ENCODE measurements around the gene PLCG1.

Gene PLCG1

DNA sequence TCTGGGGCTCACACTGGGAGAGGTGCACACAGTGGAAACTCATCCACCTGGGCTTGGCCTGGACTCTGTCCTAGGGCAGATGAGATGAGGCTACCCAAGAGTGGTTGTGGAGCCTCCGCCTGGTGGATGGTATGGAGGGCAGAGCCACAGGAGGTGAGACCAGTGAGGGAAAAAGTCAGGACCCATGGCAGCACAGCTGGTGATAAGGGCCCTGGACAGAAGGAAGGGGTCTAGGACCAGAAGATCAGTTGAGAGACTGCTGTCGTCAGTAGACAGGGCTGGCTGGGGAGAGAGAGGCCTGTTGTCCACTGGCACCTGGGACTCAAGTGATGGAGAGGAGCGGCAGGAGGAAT is 29.8 kb downstream of the PLCG1 start:
- peaks cover 85% of the 10 kb centered on the region for H3K36me3 ChIP-seq (replicated peaks; ENCODE audit: low read depth, low read length)
- no peak overlapping the region for H3K4me3 ChIP-seq (ENCODE audit: low read length)
- H3K9ac ChIP-seq (ENCODE audit: low read length): no peak overlapping the region
- H3K79me2 ChIP-seq (ENCODE audit: low read length): no peaks in the 10 kb centered on the region
- H3K4me2 ChIP-seq (ENCODE audit: low read length): no peak overlapping the region
- no peaks in the 10 kb centered on the region for H3K9me3 ChIP-seq (ENCODE audit: insufficient read depth, low read length)
- H3K27me3 ChIP-seq (ENCODE audit: low read depth, low read length): no peaks in the 10 kb centered on the region
- no peak for TF ChIP-seq EZH2phosphoT487 (IDR thresholded peaks at IDR 0.05; ENCODE audit: low read depth)
- TF ChIP-seq, protein P1, sequence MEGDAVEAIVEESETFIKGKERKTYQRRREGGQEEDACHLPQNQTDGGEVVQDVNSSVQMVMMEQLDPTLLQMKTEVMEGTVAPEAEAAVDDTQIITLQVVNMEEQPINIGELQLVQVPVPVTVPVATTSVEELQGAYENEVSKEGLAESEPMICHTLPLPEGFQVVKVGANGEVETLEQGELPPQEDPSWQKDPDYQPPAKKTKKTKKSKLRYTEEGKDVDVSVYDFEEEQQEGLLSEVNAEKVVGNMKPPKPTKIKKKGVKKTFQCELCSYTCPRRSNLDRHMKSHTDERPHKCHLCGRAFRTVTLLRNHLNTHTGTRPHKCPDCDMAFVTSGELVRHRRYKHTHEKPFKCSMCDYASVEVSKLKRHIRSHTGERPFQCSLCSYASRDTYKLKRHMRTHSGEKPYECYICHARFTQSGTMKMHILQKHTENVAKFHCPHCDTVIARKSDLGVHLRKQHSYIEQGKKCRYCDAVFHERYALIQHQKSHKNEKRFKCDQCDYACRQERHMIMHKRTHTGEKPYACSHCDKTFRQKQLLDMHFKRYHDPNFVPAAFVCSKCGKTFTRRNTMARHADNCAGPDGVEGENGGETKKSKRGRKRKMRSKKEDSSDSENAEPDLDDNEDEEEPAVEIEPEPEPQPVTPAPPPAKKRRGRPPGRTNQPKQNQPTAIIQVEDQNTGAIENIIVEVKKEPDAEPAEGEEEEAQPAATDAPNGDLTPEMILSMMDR (IDR thresholded peaks at IDR 0.05; ENCODE audit: low read depth, low read length): no peak
- H3K4me1 ChIP-seq (ENCODE audit: low read length): no peaks in the 10 kb centered on the region
- H4K20me1 ChIP-seq (ENCODE audit: insufficient read depth, low read length): peaks cover 14% of the 10 kb centered on the region
- no peak overlapping the region for H2AFZ ChIP-seq (ENCODE audit: low read depth, low read length)
- H3K27ac ChIP-seq (ENCODE audit: low read length): no peak overlapping the region

DNA sequence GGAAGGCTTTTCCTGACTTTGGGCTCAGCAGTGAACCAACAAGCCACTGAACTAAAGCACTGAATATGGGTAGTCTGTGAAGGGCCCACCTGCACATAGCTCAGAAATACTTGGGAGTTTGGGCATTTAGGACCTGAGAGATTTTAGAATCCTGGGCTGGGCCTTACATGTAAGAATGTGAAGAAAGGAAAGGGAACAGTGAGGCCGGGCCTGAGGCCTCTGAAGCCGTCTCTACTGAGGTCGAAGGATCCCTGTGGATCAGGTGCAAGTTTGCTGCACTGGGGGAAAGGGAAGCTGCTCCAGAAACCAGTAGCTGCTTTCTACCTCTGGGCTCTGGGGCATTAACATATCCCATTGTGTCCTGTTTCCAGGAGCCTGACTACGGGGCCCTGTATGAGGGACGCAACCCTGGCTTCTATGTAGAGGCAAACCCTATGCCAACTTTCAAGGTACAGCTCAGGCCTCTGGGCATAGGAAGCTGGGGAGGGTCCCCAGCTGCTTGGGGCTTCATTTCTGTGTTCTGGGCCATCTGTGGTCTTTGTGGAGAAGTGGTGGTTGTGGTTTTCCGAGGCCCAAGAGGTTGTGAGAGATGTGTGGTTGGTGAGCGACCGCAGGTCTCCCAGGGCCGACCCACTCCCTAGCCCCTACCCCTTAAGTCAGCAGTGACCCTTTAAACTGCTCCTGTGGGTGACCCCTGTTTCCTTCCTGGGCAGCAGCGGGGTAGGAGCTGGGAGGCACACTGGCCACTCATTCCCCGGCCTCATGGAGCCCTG is 30.3 kb downstream of the PLCG1 start:
- no peak for TF ChIP-seq EZH2phosphoT487 (IDR thresholded peaks at IDR 0.05; ENCODE audit: low read depth)
- TF ChIP-seq, protein P1 (IDR thresholded peaks at IDR 0.05; ENCODE audit: low read depth, low read length): no peak

DNA sequence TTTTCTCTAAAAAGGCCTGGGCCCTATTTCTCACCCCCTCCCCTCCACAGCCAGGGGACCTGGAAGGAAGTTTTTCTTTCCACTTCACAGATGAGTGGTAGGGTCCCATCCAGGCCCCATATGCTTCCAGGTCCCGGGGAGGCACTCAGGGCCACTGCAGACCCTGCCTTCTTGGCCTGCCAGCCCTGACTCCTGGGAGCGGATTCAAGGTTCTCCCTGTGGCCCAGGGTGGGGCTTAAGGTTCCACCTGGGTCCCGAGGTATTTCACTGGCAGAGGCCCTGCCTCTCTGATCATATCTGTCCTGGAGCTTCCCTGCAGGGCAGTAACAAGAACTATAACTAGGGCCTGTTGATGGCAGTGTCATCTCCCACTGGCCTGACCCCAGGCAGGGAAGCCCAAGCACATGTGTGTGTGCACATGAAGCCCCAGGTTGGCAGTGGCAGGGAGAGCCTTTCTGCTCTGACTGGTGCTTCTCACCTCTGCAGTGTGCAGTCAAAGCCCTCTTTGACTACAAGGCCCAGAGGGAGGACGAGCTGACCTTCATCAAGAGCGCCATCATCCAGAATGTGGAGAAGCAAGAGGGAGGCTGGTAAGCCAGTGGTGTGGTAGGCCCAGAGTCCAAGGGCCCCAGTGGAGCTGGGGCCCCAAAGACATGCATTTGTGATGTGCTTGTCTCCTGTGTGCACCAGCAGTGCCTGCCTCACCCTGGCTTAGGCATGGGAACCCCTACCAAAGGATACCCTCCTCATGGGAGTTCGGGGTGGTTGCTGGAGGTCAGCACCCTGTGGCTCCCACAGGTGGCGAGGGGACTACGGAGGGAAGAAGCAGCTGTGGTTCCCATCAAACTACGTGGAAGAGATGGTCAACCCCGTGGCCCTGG is 31.2 kb downstream of the PLCG1 start:
- no peak overlapping the region for H2AFZ ChIP-seq (ENCODE audit: low read depth, low read length)
- no peaks in the 10 kb centered on the region for H3K79me2 ChIP-seq (ENCODE audit: low read length)
- no peak overlapping the region for H3K27ac ChIP-seq (ENCODE audit: low read length)
- no peak overlapping the region for H3K9ac ChIP-seq (ENCODE audit: low read length)
- H3K4me1 ChIP-seq (ENCODE audit: low read length): no peaks in the 10 kb centered on the region
- no peaks in the 10 kb centered on the region for H3K9me3 ChIP-seq (ENCODE audit: insufficient read depth, low read length)
- no peaks in the 10 kb centered on the region for H3K27me3 ChIP-seq (ENCODE audit: low read depth, low read length)
- peaks cover 82% of the 10 kb centered on the region for H3K36me3 ChIP-seq (replicated peaks; ENCODE audit: low read depth, low read length)
- H3K4me3 ChIP-seq (ENCODE audit: low read length): no peak overlapping the region
- no peak for TF ChIP-seq EZH2phosphoT487 (IDR thresholded peaks at IDR 0.05; ENCODE audit: low read depth)
- TF ChIP-seq, protein P1 (IDR thresholded peaks at IDR 0.05; ENCODE audit: low read depth, low read length): no peak
- H4K20me1 ChIP-seq (ENCODE audit: insufficient read depth, low read length): peaks cover 20% of the 10 kb centered on the region
- no peak overlapping the region for H3K4me2 ChIP-seq (ENCODE audit: low read length)

More for the DNA sequence above, 30.3 kb downstream of the PLCG1 start:
- no peak overlapping the region for H3K4me2 ChIP-seq (ENCODE audit: low read length)
- no peak overlapping the region for H3K9ac ChIP-seq (ENCODE audit: low read length)
- H2AFZ ChIP-seq (ENCODE audit: low read depth, low read length): no peak overlapping the region
- H3K9me3 ChIP-seq (ENCODE audit: insufficient read depth, low read length): no peaks in the 10 kb centered on the region
- H3K79me2 ChIP-seq (ENCODE audit: low read length): no peaks in the 10 kb centered on the region
- H3K27ac ChIP-seq (ENCODE audit: low read length): no peak overlapping the region
- no peaks in the 10 kb centered on the region for H3K4me1 ChIP-seq (ENCODE audit: low read length)
- no peaks in the 10 kb centered on the region for H3K27me3 ChIP-seq (ENCODE audit: low read depth, low read length)
- H3K4me3 ChIP-seq (ENCODE audit: low read length): no peak overlapping the region
- peaks cover 85% of the 10 kb centered on the region for H3K36me3 ChIP-seq (replicated peaks; ENCODE audit: low read depth, low read length)
- H4K20me1 ChIP-seq (ENCODE audit: insufficient read depth, low read length): peaks cover 18% of the 10 kb centered on the region

DNA sequence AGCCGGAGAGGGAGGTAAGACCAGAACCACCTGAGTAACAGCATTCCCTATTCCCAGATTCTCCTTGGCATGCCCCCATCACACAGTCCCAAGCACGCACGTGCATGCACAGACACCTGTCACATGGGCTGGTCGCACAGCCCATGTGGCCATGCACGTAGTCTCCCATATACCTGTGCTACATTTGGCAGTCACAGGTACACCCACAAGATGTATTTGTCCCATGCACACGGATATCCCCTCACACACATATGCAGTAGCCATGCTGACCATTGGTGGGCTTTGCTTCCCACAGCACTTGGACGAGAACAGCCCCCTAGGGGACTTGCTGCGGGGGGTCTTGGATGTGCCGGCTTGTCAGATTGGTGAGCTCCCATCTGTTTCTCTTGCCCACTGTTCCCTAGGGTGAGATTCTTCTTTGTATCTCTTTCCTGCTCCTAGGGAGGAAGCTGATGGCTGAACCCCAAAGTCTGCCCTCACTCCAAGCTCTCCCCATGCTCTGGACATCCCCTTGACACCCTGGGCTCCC is 31.9 kb downstream of the PLCG1 start:
- H3K36me3 ChIP-seq (replicated peaks; ENCODE audit: low read depth, low read length): peaks cover 82% of the 10 kb centered on the region
- peaks cover 20% of the 10 kb centered on the region for H4K20me1 ChIP-seq (ENCODE audit: insufficient read depth, low read length)
- H3K27ac ChIP-seq (ENCODE audit: low read length): no peak overlapping the region
- no peaks in the 10 kb centered on the region for H3K9me3 ChIP-seq (ENCODE audit: insufficient read depth, low read length)
- no peak overlapping the region for H3K4me2 ChIP-seq (ENCODE audit: low read length)
- TF ChIP-seq, protein P1 (IDR thresholded peaks at IDR 0.05; ENCODE audit: low read depth, low read length): no peak
- no peak for TF ChIP-seq EZH2phosphoT487 (IDR thresholded peaks at IDR 0.05; ENCODE audit: low read depth)
- H3K9ac ChIP-seq (ENCODE audit: low read length): no peak overlapping the region
- H3K4me3 ChIP-seq (ENCODE audit: low read length): no peak overlapping the region
- H3K27me3 ChIP-seq (ENCODE audit: low read depth, low read length): no peaks in the 10 kb centered on the region
- H2AFZ ChIP-seq (ENCODE audit: low read depth, low read length): no peak overlapping the region
- no peaks in the 10 kb centered on the region for H3K79me2 ChIP-seq (ENCODE audit: low read length)
- no peaks in the 10 kb centered on the region for H3K4me1 ChIP-seq (ENCODE audit: low read length)
